K562 (cell line): ENCODE results near the gene AZU1. TPM values are rescaled to one million over a fixed set of nuclear protein-coding genes. Genes with fewer than 3 reads are reported as not detected.

Experiments used
- CBX1 ChIP-seq: sonication (generic); IDR thresholded peaks from 2 replicates; pipeline ENCODE4 v1.6.1; 2016; ENCODE audit warnings: antibody characterized with exemption, low read depth, mild to moderate bottlenecking
- CREB1 ChIP-seq, 2 experiments: sonication (generic) in 1 of 2; formaldehyde crosslinking in 1 of 2; IDR thresholded peaks; 2 replicates each; pipeline versions ENCODE4 v1.6.1 to v1.8.0; 2012 to 2022; ENCODE audit warnings: inconsistent platforms in 1 of 2, mild to moderate bottlenecking in 1 of 2, missing genetic modification reagents in 1 of 2, moderate library complexity in 1 of 2
- FIP1L1 ChIP-seq: fragments of 200-400 bp; formaldehyde crosslinking; IDR thresholded peaks from 2 replicates; pipeline ENCODE4 v1.6.1; 2018; ENCODE audit warnings: mild to moderate bottlenecking, low read depth, low read length; ENCODE audit not compliant: poor library complexity, severe bottlenecking
- HMGN3 ChIP-seq: IDR thresholded peaks from 2 replicates; pipeline ENCODE4 v1.6.1; 2011; ENCODE audit warnings: borderline replicate concordance, low read depth, mild to moderate bottlenecking, mixed read lengths, low read length; ENCODE audit not compliant: insufficient read length; ENCODE audit errors: extremely low read depth
- HNRNPLL ChIP-seq: fragments of 200-400 bp; formaldehyde crosslinking; IDR thresholded peaks from 2 replicates; pipeline ENCODE4 v1.6.1; 2017; ENCODE audit warnings: low read length, low read depth, mild to moderate bottlenecking; ENCODE audit not compliant: poor library complexity, severe bottlenecking
- NONO ChIP-seq, 2 experiments: fragments of 200-400 bp in 1 of 2; fragments of 450-650 bp in 1 of 2; formaldehyde crosslinking in 1 of 2; IDR thresholded peaks; 2 replicates each; pipeline ENCODE4 v1.6.1; 2017; ENCODE audit warnings: low read depth in 2 of 2, mild to moderate bottlenecking in 2 of 2, moderate library complexity in 2 of 2, low read length in 1 of 2
- PCBP1 ChIP-seq: fragments of 200-400 bp; formaldehyde crosslinking; IDR thresholded peaks from 2 replicates; pipeline ENCODE4 v1.6.1; 2018; ENCODE audit warnings: mild to moderate bottlenecking, low read depth, low read length; ENCODE audit not compliant: poor library complexity, severe bottlenecking
- POLR2A ChIP-seq: fragments of 450-650 bp; conservative IDR thresholded peaks from 2 replicates; pipeline ENCODE4 v1.6.1; 2016
- PTBP1 ChIP-seq: fragments of 200-400 bp; formaldehyde crosslinking; IDR thresholded peaks from 2 replicates; pipeline ENCODE4 v1.6.1; 2017; ENCODE audit warnings: low read depth, low read length
- RBM22 ChIP-seq: fragments of 200-400 bp; formaldehyde crosslinking; IDR thresholded peaks from 2 replicates; pipeline ENCODE4 v1.6.1; 2018; ENCODE audit warnings: low read length, low read depth; ENCODE audit not compliant: poor library complexity, severe bottlenecking
- SMARCB1 ChIP-seq: IDR thresholded peaks from 2 replicates; pipeline ENCODE4 v1.6.1; 2011; ENCODE audit warnings: improper control_type of control experiment, low read depth; ENCODE audit not compliant: insufficient read length
- ZBED1 ChIP-seq: IDR thresholded peaks from 2 replicates; pipeline ENCODE4 v1.6.1; 2014
- ZNF830 ChIP-seq: fragments of 250-450 bp; sonication (Bioruptor Pico); IDR thresholded peaks from 2 replicates; pipeline ENCODE4 v1.5.0; 2021; ENCODE audit warnings: mild to moderate bottlenecking
- ZSCAN29 ChIP-seq: fragments of 450-650 bp; IDR thresholded peaks from 2 replicates; pipeline ENCODE4 v1.6.1; 2017
- polyA plus RNA-seq, 8 experiments: library from polyadenylated mRNA; depleted of rRNA in 4 of 8; stranded (reverse) in 5 of 8; unstranded in 3 of 8; fragments of >200 nt; fragmentation: Nextera tagmentation in 2 of 8; fragmentation: Illumina TruSeq in 1 of 8; extraction: Ambion mirVana in 2 of 8; extraction: Trizol in 1 of 8; gene quantifications; 2 replicates each; pipeline versions ENCODE4 v1.2.1 to v1.2.3, GENCODE V29; 2011 to 2014; ENCODE audit warnings: inconsistent platforms in 1 of 8, missing spikeins in 1 of 8
- total RNA-seq, 7 experiments: library from RNA; depleted of rRNA in 6 of 7; stranded (reverse); fragments of >200 nt in 6 of 7; fragmentation: Illumina TruSeq in 2 of 7; extraction: Trizol in 2 of 7; gene quantifications; 2 replicates each; pipeline versions ENCODE4 v1.2.1 to v1.2.3, GENCODE V29; 2011 to 2021; ENCODE audit warnings: low replicate concordance in 1 of 7
- TF ChIP-seq, protein P1 (sequence below): fragments of 200-400 bp; formaldehyde crosslinking; IDR thresholded peaks from 2 replicates; pipeline ENCODE4 v1.6.1; 2017; ENCODE audit warnings: mild to moderate bottlenecking, low read depth, low read length, moderate library complexity

Gene AZU1
- total and polyA plus RNA-seq, 9 of the 15 experiments (the other 6 are each of a cell fraction or from before 2014, with no cell fraction given), result 0.29 to 1.9 (median 0.59) TPM; not detected in 3

GRCh38 chr19:813219-814151 lies 14.2 kb upstream of the AZU1 start (continued):
- TF ChIP-seq FIP1L1 (peak; percentile 96), NONO (IDR thresholded peaks at IDR 0.05; ENCODE audit: low read depth in 2 of 2, low read length in 1 of 2) (peak; percentile 42 to 48; a peak in 3 of 4 replicates), ZBED1 (peak; percentile 71; the same call in 1 of the 2 replicates), CREB1 (IDR thresholded peaks at IDR 0.05) (no peak), CREB1 (CRISPR knock-in tag; IDR thresholded peaks at IDR 0.05) (no peak), PCBP1 (peak; percentile 95), HNRNPLL (peak; percentile 10), RBM22 (peak; percentile 97), SMARCB1 (no peak), PTBP1 (peak; percentile 73; the same call in 1 of the 2 replicates), HMGN3 (peak; percentile 14), ZSCAN29 (no peak), POLR2A (peak; percentile 6; the same call in 1 of the 2 replicates), ZNF830 (CRISPR knock-in tag) (no peak), CBX1 (peak; percentile 63; the same call in 1 of the 2 replicates)
- TF ChIP-seq, protein P1, sequence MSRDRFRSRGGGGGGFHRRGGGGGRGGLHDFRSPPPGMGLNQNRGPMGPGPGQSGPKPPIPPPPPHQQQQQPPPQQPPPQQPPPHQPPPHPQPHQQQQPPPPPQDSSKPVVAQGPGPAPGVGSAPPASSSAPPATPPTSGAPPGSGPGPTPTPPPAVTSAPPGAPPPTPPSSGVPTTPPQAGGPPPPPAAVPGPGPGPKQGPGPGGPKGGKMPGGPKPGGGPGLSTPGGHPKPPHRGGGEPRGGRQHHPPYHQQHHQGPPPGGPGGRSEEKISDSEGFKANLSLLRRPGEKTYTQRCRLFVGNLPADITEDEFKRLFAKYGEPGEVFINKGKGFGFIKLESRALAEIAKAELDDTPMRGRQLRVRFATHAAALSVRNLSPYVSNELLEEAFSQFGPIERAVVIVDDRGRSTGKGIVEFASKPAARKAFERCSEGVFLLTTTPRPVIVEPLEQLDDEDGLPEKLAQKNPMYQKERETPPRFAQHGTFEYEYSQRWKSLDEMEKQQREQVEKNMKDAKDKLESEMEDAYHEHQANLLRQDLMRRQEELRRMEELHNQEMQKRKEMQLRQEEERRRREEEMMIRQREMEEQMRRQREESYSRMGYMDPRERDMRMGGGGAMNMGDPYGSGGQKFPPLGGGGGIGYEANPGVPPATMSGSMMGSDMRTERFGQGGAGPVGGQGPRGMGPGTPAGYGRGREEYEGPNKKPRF, result peak; percentile 69; the same call in 1 of the 2 replicates
- TF ChIP-seq, all 486 proteins: peak for 22
